Fibroblast of peridontal ligament (primary cell): ENCODE results near the gene BLACAT1.
A peak's percentile ranks its signal among the peaks of the same experiment; 100 is the strongest.

Experiments
- DNase-seq: peaks from one replicate; pipeline ENCODE4 v3.0.0-alpha.2; 2010; ENCODE audit errors: extremely low read depth

Gene BLACAT1

DNA sequence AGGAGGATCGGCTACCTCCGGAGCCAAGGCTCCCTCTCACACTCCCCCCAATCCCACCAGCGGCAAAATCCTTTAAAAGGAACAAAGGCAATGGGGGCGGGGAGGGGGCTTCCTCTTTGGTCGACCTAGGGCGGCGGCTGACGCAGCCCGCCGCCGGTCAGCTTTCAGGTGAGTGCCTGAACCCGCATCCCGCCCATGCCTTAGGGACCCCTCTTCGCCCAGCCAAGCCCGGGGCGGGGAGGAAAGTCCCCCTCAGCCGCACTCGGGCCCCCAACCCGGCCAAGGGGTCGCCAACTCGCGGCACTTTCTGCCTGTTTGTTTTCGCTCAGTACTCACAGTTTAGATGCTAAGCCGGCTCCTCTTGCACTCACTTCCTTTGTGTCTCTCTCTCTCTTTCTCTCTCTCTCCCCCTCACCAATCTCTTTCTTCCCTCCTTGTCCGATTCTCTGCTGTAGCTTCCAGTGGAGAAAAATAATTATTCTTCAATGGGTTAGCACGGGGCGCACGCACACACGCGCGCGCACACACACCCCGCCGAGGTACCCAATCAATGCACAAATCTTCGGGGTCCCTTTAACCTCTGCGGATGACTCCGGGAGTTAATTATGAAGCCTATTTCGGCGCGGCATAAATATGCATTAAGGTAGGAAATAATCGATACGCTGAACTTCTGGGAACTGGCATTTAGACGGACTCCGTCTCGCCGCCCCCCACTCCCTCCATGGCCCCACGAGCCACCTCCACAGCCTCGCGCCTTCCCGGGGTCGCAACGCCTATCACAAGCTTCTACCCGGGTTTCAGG lies at the start of gene BLACAT1:
Gene BLACAT1 (minus strand): TSS at position 465 of the 802 bp plus-strand sequence.
- no peak for DNase-seq

DNA sequence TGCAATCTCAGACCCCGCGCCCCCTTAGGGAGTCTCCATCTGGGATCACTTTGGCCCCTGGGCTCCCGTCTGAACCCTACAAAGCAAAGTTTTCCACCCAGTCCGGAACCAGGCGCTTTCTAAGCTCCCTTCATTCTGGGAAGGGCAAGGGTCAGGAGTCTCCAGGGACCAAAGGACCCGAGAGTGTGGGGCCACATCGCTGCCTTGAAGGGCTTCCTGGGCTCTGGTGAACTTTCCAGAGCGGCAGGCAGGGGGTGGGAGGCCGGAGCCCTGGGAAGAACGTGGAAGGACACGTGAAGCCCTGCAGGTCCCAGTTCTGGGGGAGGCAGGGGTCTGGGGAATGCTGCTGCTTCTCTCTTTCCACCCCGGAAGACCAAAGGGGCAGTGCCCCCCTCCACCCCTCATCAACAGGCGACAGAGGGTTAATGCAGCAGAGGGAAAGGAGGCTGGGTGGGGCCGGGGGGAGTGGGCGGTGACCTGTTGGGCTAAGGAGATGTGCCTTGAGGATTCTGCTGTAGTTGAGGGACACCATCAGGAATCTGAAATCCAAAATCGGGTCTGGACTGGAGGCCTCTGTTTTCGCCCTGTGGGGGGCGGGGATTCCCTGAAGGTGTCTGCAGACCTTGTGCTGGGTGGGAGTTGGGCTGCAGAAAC lies 49.4 kb upstream of the BLACAT1 start:
- no peak for DNase-seq

DNA sequence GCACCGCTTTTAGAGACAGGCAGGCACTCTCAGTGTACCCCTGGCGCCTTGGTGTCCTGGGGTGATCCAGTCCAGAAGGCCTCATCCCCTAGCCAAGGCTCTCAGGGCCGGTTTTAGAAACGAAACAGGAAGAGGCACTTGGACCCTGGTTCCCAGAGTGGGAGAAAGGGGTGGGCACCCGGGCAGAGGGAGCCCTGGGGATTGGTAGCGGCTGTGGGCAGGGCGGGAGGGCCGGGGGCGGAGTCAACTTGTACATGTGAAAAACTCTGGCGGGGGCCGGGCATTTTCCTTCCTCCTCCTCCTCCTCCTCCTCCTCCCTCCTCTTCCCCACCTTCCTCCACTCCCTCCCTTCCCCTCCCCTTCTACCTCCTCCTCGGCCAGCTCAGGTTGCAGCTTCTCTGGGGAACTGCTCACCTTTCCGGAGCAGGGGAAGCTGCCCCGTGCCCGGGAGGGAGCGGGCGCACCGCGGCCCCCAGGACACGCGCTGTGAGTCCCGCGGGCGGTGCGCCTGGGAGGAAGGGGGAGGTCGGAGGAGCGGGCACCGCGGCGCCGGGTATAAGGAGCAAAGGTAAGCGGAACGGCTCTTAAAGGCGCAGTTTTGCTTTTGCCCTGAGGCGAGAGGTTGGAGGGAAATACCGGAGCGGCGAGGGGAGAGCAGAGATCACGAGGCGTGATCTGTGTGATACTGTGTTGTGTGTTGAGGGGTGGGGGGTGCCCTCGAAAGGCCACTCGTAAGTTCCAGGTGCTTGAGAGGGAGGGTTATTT lies 48.6 kb upstream of the BLACAT1 start, which contains the start of gene CDK18:
Gene CDK18 (plus strand): TSS at position 359 of the 765 bp plus-strand sequence. CDS start 18,499 bp downstream, outside the sequence.
- no peak for DNase-seq

DNA sequence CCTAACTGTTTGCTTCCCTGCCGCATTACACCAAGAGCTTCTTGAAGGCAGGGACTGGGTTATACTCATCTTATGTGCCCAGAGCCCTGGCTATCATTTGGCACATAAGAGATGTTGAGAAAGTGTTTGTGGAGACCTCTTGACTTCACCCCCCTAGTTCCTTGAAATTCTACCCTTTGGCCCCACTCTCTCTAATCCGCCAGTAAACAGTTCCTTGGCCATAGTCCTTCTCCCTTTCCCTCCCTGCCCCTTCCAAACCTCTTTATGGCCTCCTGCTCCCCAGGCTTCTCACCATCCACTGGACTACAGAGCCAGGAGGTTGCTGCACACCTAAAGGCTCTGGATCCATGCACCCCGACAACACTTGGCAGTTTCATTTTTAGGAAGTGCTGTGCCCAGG lies 47.1 kb upstream of the BLACAT1 start:
- DNase-seq, result no peak

DNA sequence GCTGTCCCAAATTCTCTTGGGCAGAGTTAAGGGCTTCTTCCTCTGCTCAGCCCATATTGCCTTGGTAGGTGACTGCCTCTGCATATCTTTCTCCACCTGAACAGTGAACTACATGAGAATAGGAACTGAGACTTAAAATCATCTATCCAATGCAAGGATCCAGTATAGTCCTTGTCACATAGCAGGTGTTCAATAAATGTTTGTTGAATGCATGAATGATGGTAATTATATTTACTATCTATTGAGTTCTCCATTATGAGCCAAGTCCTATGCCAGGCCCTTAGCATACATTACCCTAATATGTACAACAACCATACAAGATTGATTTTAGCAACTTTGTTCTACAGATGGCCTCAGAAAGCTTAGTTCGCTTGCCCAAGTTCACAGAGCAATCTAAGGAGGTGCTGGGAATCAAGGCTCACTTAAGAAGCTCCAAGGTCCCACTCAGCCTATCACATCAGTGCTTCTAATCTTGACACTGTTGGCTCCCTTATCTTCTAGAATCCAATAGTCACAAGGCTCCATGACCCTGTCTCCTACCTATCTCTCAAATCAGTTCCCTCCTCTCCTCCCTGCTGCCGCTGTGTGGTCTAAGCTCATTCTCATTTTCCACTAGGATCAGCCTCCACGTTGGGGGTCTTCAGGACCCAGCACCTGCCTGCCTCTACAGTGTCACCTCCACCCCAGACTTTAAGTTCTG lies 46.4 kb upstream of the BLACAT1 start:
- DNase-seq, result no peak

DNA sequence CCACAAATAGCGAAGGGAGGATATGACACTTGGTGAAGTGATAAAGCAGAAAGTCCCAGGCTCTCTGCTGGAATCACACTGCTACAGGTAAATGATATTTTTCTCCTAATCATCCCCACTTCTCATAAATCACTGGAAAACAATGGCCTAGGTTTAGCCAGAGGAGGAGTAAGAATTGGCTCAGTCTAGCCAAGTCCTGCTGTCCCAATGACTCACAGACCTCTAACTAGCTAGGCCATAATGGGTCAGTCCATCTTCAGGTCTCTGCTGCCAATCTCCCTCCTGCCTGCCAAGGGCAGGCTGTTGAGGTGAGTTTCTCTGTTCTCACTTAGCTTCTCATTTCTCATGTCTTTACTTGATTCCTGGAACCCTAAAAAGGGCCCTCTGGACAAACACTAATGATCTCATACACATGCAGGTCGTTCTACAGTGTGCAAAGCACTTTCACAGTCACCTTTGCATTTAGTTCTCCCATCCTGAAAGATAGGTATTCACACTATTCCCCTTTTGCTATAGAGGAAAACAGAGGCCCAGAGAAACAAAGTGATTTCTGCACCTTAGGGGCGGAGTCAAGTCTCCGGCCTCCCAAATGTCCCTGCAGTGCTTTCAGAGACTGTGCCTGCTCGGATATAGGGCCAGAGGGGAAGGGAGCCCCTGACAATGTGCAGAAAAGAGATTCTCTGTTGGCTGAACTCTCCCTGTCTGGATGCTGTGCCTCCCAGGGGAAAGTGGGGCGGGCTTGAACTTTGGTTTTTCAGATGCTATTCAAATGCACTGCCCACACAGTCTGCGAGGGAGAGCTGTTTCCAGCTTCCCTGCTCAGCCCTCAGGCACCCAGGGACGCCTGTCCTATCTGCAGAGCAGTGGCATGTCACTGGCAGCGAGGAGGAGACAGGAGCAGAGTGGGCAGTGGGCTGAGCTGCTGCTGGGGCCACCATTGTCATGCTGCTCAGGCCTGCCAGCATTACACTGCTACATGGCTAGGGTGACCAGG lies 44.7 kb upstream of the BLACAT1 start:
- DNase-seq, result no peak

DNA sequence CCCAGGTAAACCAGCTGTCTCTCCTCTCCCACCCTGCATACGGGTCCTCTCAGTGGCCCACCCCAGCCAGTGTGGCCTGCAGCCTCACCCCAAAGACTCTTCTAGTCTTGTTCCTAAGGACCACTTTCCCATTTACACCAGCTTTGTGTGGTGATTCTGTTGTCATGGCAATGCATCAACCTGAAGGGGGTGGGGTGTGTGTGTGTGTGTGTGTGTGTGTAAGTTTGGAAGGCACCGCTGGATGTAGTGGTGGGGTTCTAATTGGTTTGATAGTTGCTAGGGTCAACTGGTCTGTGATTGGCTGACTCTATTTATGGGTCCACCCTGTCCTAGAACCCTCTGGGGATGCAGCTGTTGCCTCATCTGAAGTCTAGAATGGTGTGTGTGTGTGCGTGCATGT lies 43.9 kb upstream of the BLACAT1 start:
- no peak for DNase-seq

DNA sequence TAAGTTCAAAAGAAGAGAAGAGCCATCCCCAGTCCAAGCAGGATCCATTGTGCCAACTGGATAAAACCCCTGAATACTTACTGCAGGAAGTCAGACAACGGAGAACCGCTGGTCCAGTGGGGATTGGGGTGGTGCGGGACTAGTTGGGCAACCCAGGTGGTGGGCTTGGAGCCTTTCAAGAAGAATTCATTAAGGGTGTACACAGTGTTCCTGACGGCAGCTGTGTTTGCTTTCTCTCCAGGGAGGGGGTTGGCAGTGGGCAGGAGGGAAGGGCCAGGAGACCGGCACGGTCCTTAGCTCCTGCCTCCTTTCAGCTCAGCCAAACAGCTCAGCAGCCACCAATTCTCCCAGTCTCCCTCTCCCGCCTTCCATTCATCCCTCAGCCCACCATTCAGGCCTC lies 41.5 kb upstream of the BLACAT1 start:
- no peak for DNase-seq

DNA sequence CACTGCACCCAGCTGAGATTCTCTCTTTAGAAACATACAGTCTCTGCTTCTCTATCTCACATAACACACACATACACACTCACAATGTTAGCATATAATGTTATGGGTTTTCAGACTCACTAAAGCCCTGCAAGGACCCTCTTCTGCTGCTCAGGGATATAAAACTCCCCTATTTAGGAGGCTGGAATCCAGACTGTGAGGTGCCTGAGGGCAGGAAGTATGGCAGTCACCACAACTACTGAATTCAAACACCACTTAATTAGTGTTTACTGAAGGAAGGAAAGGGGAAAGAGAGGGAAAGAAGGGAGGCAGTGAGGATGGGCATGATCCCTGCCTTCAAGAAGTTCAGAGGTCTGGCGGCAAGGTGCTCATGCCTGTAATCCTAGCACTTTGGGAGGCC lies 40.8 kb upstream of the BLACAT1 start:
- no peak for DNase-seq

DNA sequence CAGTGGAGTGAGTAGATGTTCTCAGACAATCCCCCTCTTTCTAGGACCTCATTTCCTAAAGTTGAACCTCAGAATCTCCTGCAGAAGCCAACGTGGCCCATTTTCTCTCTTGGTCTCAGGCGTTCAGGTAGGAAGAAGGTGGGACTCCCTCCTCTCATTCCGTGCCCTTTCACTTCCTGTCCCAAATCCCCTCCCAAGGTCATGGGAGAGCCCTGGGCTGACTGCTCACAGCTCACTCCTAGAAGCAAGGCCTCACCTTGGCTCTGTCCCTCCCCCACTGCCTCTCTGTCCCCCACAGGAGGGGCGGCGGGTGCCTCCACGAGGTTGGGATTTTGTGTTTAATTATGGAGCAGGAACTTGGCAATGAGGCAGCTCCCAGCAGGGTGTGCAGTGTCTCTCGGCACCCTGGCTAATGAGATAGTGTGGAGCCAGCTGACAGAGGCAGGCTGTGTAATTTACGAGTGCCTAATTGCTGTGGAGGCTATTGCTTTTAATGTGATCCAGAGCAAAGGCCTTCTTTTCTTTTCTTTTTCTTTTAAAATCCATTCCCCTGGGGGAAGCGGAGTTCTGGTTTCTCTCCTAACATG lies 39.5 kb upstream of the BLACAT1 start:
- no peak for DNase-seq

DNA sequence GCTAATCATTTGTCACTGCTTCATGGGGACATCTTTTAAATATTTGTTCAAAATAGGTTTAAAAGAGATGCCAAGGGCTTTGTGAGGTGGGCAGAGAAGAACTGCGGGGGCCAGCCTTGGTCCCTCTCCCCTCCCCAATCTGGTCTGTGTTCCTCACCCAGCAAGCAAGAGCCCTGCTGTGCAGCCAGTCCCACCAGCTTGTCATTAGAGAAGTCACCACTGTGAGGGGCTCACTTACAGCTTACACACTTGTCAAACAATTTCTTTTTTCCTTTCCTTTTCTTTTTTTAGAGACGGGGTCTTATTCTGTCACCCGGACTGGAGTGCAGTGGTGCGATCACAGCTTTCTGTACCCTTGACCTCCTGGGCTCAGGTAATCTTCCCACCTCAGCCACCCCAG lies 38.3 kb upstream of the BLACAT1 start:
- DNase-seq, result no peak

DNA sequence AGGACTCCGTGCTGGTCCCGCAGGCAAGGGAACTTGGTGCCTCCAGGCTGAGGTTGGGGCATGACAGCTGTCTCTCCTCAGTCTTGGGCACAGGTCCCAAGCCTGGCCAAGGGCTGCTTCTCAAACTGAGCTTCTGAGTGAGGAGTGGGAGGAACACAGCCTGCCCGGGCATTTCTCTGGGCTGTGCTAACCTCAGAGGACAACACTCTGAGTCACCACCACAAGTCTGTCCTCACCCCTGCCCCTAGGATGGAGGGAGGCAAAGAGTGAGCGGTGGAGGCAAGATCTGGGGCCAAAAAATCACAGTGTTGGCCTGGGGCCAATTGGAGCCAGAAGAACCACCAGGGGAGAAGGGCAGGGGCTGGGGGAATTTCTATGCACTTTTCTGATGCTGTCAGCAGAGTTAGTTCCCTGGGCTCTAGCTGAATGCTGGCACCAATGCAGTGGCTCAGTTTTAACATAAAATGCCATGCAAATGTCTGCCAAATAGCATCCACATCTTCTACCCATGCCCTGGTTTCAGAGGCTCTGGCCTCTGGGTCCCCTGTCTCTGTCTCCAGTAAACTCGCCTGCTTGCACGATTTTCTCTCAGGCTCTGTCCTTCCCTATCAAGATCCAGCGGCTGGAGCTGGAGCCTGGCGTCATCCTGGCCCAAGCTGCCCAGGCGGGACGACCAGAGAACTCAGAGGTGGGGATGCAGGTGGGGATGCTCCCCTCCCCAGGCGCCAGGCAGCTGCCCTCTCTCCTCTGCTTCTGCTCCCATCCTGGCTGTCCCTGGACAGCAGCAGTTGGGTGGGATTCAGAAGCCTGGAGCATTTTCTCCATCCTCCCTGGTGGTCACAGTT lies 37.6 kb upstream of the BLACAT1 start:
- peak; percentile 70 for DNase-seq

DNA sequence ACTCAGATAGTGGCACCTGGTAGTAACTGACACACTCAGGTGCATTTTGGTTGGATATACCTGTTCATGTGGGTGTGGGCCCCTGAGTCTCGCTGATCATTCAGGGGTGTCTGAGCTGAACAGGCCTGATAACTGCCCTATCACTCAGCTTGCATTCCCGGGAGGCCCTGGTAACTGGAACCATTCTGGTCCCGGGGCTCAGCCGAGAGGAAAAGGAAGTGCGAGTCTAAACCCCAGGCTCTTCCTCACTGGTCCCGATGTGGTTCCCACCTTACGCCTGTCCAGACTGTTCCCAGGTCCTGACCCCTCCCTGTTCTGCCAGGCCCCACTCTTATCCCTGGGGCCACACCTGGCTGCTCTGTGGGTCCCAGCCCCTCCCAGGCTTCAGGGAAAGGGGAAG lies 36.9 kb upstream of the BLACAT1 start:
- DNase-seq, result no peak

DNA sequence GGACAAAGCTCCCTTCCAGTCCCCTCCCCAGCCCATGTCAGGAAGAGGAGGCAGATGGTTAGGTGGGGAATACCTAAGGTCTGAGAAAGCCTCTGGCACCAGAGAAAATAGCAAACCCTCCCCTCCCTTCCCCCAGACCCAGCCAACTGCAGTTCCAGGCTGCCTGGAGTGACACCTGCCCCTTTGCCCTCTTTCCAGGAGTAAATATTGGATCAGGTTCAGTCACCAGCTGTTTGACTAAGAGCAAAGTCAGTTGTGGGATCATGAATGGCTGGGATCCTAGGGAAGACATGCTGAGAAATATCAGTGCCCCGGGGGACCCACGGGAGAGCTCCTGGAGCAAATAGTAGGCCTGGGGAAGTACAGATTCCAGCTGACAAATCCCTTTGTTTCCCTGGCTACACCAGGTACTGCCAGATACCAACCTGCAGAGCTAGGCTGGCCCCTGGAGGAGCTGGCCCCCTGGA lies 36.4 kb upstream of the BLACAT1 start:
- DNase-seq, result no peak

DNA sequence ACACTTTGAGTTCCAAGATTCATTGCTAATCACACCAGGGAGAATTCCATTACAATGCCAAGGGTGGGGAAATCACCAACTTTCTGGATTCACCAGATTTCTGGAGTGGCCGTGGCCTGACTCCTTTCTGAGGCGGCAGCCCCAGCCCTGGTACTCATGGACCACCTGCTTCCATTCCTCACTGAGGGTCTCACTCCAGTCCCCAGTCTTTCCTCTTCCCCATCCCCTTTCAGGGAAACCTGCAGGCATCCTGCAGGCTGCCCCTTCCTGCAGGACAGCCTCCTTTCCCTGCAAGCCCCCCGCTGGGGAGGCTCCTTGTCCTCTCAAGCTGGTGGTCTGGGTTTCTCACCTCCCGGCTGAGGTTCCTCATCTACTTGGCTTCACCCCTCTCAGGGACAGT lies 35.9 kb upstream of the BLACAT1 start:
- DNase-seq, result no peak

DNA sequence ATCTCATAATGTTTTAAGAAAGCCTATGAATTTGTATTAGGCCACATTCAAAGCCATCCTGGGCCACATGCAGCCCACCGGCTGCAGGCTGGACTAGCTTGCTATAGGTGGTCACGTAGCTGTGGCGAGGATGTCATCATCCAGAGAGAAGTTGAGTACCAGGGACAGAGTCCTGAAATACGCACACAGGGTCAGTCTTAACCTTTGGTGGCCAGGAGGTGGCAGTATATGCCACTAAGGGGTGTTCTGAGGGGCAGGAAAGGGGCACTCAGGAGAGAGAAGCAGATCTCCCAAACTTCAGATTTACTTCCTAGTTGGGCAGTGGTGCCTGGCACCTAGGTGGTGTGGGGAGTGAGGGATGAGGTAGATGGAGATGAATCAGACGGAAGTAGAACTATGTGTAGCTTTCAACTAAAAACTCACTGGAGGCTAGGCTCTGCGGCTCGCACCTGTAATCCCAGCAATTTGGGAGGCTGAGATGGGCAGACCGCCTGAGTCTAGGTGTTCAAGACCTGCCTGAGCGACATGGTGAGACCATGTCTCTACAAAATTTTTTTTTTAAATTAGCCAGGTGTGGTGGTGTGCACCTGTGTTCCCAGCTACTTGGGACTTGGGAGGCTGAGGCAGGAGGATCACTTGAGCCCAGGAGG lies 32.4 kb upstream of the BLACAT1 start:
- DNase-seq, result peak; percentile 63

DNA sequence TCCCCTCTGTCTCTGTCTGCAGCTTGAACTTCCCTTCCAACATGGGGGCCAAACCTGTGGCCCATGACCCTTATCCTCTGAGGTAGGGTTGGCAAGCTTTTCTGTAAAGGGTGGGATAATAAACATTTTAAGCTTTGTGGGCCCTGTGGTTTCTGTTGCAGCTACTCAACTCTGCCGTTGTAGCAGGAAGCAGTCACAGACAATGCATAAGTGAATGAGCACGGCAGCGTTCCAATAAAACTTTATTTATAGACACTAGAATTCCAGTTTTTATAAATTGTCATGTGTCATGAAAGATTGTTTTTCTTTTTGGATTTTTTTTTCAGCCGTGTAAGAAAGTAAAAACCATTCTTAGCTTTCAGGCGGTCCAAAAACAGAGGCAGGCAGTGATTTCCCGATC lies 30.4 kb upstream of the BLACAT1 start:
- no peak for DNase-seq
